SJSA1 (cell line): ENCODE measurements around the gene TCF21. TPM values are rescaled to one million over a fixed set of nuclear protein-coding genes. Genes with fewer than 3 reads are reported as not detected.
"Not testable (repeated sequence)": the region's sequence is repeated elsewhere in the genome, so short reads cannot be mapped to it uniquely, and the experiment has no call there.

Experiments
- DNase-seq, 2 experiments: peaks; one replicate each; pipeline ENCODE4 v3.0.0-alpha.2; 2015 to 2020; ENCODE audit warnings: low spot score in 2 of 2, low read depth in 1 of 2
- H3K27ac ChIP-seq: fragments of 250-450 bp; sonication (Bioruptor Pico); 2 replicates; pipeline ENCODE4 v1.5.1; 2020; ENCODE audit warnings: mild to moderate bottlenecking, moderate library complexity
- H3K27me3 ChIP-seq: fragments of 250-450 bp; sonication (Bioruptor Pico); replicated peaks from 2 replicates; pipeline ENCODE4 v1.5.1; 2020; ENCODE audit warnings: mild to moderate bottlenecking, moderate library complexity
- H3K36me3 ChIP-seq: fragments of 250-450 bp; sonication (Bioruptor Pico); 2 replicates; pipeline ENCODE4 v1.5.1; 2020; ENCODE audit warnings: mild to moderate bottlenecking
- H3K4me1 ChIP-seq: fragments of 250-450 bp; sonication (Bioruptor Pico); replicated peaks from 2 replicates; pipeline ENCODE4 v1.6.1; 2021; ENCODE audit warnings: mild to moderate bottlenecking
- H3K4me3 ChIP-seq: fragments of 250-450 bp; sonication (Bioruptor Pico); 2 replicates; pipeline ENCODE4 v1.5.1; 2020; ENCODE audit warnings: mild to moderate bottlenecking
- H3K9me3 ChIP-seq: fragments of 250-450 bp; sonication (Bioruptor Pico); replicated peaks from 2 replicates; pipeline ENCODE4 v1.5.1; 2020; ENCODE audit warnings: mild to moderate bottlenecking
- total RNA-seq: library from RNA; depleted of rRNA; stranded (reverse); fragments of >200 nt; shearing (Covaris generic); gene quantifications from 2 replicates; pipeline ENCODE4 v1.2.3, GENCODE V29; 2014; rRNA removed

Gene TCF21
- total RNA-seq = 0.08 TPM in 1 of 2 replicates, not detected in the other

GRCh38 chr6:133888929-133889556 lies at the start of gene TCF21:
Gene TCF21 (plus strand): TSS chr6:133889113. CDS start chr6:133889398, 285 bp downstream.
- H3K4me3 ChIP-seq = no peak within 1 kb of the TSS
- no peaks in the 10 kb centered on the region for H3K36me3 ChIP-seq
- H3K27me3 ChIP-seq = no peaks in the 10 kb centered on the region
- peak in 1 of 2 experiments; percentile 47 for DNase-seq
- no peak within 1 kb of the TSS for H3K27ac ChIP-seq
- H3K9me3 ChIP-seq = no peaks in the 10 kb centered on the region
- H3K4me1 ChIP-seq = peaks cover 15% of the 10 kb centered on the region

- Histone ChIP-seq H3K27me3 (no peaks in the 10 kb centered on the region), H3K4me3 (no peak overlapping the region), H3K4me1 (no peaks in the 10 kb centered on the region), H3K27ac (no peak overlapping the region), H3K36me3 (no peaks in the 10 kb centered on the region), H3K9me3 (no peaks in the 10 kb centered on the region; the same call in 1 of the 2 replicates)
- DNase-seq = no peak
These were observed 47.7 kb upstream of the TCF21 start for GRCh38 chr6:133841176-133841575.

DNA sequence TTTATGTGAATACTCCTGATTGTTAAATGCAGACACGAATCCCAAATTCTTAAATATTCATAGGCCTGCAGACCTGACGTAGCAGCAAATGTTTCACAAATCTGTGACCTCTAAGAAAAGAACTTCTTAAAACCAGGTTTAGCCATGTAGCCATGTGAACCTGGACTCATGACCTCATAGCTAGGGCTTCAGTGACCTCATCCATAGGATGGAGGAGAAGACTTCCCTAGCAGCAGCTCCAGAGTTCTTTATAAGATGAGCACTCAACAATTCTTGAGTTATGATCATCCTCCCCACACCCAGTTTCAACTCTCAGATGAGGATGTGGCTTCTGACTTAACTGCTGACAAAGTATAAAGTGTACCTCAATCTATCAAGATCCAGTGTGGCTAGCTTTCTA lies 45.8 kb upstream of the TCF21 start:
- no peak for DNase-seq
- Histone ChIP-seq H3K4me3 (no peak overlapping the region), H3K36me3 (no peaks in the 10 kb centered on the region), H3K27me3 (no peaks in the 10 kb centered on the region), H3K27ac (no peak overlapping the region), H3K4me1 (no peaks in the 10 kb centered on the region), H3K9me3 (no peaks in the 10 kb centered on the region; the same call in 1 of the 2 replicates)

GRCh38 chr6:133844709-133845108 lies 44.2 kb upstream of the TCF21 start:
- Histone ChIP-seq H3K36me3 (no peaks in the 10 kb centered on the region), H3K4me3 (no peak overlapping the region), H3K4me1 (no peaks in the 10 kb centered on the region), H3K27me3 (no peaks in the 10 kb centered on the region), H3K27ac (no peak overlapping the region), H3K9me3 (no peaks in the 10 kb centered on the region; the same call in 1 of the 2 replicates)
- DNase-seq = no peak

- H3K36me3 ChIP-seq = no peaks in the 10 kb centered on the region
- H3K27ac ChIP-seq = no peak overlapping the region
- no peaks in the 10 kb centered on the region for H3K27me3 ChIP-seq
- H3K4me1 ChIP-seq = no peaks in the 10 kb centered on the region
- no peak for DNase-seq
- no peak overlapping the region for H3K4me3 ChIP-seq
- H3K9me3 ChIP-seq = no peaks in the 10 kb centered on the region
These were observed 34.9 kb upstream of the TCF21 start for GRCh38 chr6:133854041-133854363.

- Histone ChIP-seq H3K9me3 (no peaks in the 10 kb centered on the region), H3K4me1 (no peaks in the 10 kb centered on the region), H3K27me3 (no peaks in the 10 kb centered on the region), H3K27ac (no peak overlapping the region), H3K4me3 (no peak overlapping the region), H3K36me3 (no peaks in the 10 kb centered on the region)
- DNase-seq = no peak
These were observed 34.3 kb upstream of the TCF21 start for GRCh38 chr6:133854364-133855275.

DNA sequence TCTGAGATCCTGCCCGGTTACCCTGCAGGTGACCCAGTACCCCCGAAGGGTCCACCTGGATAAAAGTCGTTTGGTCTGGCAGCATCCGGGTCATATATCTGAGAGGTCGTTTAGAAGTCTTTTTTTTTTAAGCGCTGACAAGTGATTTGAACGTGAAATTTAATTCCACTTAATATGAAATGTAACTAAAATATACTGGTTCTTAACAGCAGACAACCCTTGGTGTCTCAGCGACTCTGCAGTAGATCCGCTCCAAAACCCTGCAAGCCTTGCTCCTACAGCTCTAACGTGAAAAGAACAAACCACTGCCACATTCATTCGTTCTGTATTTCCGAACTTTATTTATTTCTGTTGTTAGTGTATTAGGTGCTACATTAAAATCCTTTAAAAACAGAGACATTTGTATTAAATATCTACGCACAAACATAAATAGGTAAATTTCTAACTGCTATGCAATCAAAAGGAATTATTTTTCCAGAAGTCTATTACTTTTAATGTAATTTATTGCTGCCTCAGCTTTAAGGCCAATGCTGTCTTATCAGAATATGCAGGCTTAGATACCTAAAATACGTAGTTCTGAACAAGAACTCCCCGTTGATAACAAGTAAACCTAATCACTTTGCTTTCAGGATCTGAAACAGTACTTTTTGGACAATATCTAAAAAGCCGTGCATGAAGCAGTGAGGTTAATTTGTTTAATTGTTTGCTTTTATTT lies 33.5 kb upstream of the TCF21 start:
- DNase-seq = no peak
- Histone ChIP-seq H3K27ac (no peak overlapping the region), H3K27me3 (no peaks in the 10 kb centered on the region), H3K4me1 (no peaks in the 10 kb centered on the region), H3K9me3 (no peaks in the 10 kb centered on the region), H3K4me3 (no peak overlapping the region), H3K36me3 (no peaks in the 10 kb centered on the region)

GRCh38 chr6:133855991-133856370 lies 32.9 kb upstream of the TCF21 start:
- H3K4me3 ChIP-seq = no peak overlapping the region

GRCh38 chr6:133856911-133857310 lies 32.0 kb upstream of the TCF21 start:
- no peaks in the 10 kb centered on the region for H3K27me3 ChIP-seq
- DNase-seq = no peak
- H3K4me1 ChIP-seq = no peaks in the 10 kb centered on the region
- H3K27ac ChIP-seq = no peak overlapping the region
- no peaks in the 10 kb centered on the region for H3K9me3 ChIP-seq
- H3K36me3 ChIP-seq = no peaks in the 10 kb centered on the region
- no peak overlapping the region for H3K4me3 ChIP-seq

More at GRCh38 chr6:133855991-133856370, 32.9 kb upstream of the TCF21 start:
- no peaks in the 10 kb centered on the region for H3K9me3 ChIP-seq
- H3K27me3 ChIP-seq = no peaks in the 10 kb centered on the region
- no peaks in the 10 kb centered on the region for H3K36me3 ChIP-seq
- DNase-seq = no peak
- H3K4me1 ChIP-seq = no peaks in the 10 kb centered on the region
- no peak overlapping the region for H3K27ac ChIP-seq

DNA sequence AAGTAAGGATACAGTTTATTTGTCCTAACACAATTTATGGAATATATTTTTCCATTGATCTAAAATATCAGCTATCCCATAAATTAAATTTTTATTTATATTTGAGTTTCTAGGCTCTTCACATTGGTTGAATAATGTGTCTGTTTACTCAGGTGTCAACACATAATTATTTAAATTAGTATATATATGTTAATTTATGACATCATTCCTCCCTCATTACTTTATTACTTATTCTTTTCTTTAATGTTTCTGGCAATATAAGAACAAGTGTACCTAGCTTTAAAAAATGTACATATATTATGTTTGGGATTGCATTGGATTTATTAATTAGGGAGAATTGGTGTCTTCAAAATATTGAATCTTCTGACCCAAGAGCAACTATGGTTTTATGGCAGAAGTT lies 31.2 kb upstream of the TCF21 start:
- H3K4me3 ChIP-seq = no peak overlapping the region
- peaks cover 1% of the 10 kb centered on the region for H3K9me3 ChIP-seq
- H3K27me3 ChIP-seq = no peaks in the 10 kb centered on the region
- no peak overlapping the region for H3K27ac ChIP-seq
- no peaks in the 10 kb centered on the region for H3K4me1 ChIP-seq
- DNase-seq = no peak
- no peaks in the 10 kb centered on the region for H3K36me3 ChIP-seq

DNA sequence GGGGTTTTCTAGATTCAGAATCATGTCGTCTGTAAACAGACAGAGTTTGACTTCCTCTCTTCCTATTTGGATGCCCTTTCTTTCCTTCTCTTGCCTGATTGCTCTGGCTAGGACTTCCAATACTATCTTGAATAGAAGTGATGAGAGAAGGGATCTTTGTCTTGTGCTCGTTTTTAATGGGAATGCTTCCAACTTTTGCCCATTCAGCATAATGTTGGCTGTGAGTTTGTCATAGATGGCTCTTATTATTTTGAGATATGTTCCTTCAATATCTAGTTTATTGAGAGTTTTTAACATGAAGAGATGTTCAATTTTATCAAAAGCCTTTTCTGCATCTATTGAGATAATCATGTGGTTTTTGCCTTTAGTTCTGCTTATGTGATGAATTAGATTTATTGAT lies 27.6 kb upstream of the TCF21 start:
- H3K27me3 ChIP-seq, DNase-seq, H3K36me3 ChIP-seq, H3K4me3 ChIP-seq, H3K4me1 ChIP-seq, H3K27ac ChIP-seq: not testable (repeated sequence)
- peaks cover 11% of the 10 kb centered on the region for H3K9me3 ChIP-seq

DNA sequence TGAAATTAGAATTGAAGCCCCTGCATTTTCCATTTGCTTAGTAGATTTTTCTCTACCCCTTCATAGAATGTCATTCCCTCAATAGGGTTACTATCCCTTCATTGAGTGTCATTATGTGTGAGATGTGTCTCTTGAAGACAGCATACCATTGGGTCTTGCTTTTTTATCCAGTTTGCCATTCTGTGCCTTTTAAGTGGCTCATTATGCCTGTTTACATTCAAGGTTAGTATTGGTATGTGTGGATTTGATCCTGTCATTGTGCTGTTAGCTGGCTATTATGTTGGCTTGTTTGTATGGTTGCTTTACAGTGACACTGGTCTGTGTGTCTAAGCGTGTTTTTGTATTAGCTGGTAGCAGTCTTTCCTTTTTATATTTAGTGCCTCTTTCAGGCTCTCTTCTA lies 25.7 kb upstream of the TCF21 start:
- Histone ChIP-seq H3K27ac (no peak overlapping the region), H3K36me3 (no peaks in the 10 kb centered on the region)

GRCh38 chr6:133865680-133866079 lies 23.2 kb upstream of the TCF21 start:
- no peaks in the 10 kb centered on the region for H3K36me3 ChIP-seq
- no peak overlapping the region for H3K4me3 ChIP-seq
- no peak overlapping the region for H3K27ac ChIP-seq
- H3K27me3 ChIP-seq = no peaks in the 10 kb centered on the region
- no peaks in the 10 kb centered on the region for H3K4me1 ChIP-seq
- H3K9me3 ChIP-seq = peaks cover 11% of the 10 kb centered on the region
- no peak for DNase-seq

More for the DNA sequence above, 25.7 kb upstream of the TCF21 start:
- no peak overlapping the region for H3K4me3 ChIP-seq
- no peak for DNase-seq
- H3K4me1 ChIP-seq = no peaks in the 10 kb centered on the region
- peaks cover 11% of the 10 kb centered on the region for H3K9me3 ChIP-seq
- H3K27me3 ChIP-seq = no peaks in the 10 kb centered on the region

- Histone ChIP-seq H3K9me3 (no peaks in the 10 kb centered on the region; the same call in 1 of the 2 replicates), H3K27me3 (no peaks in the 10 kb centered on the region), H3K4me3 (no peak overlapping the region), H3K4me1 (no peaks in the 10 kb centered on the region), H3K27ac (no peak overlapping the region), H3K36me3 (no peaks in the 10 kb centered on the region)
- no peak for DNase-seq
These were observed 17.8 kb upstream of the TCF21 start for GRCh38 chr6:133871131-133871530.
